ENCODE measurements around the gene RPRD1B. TPM values are rescaled to one million over a fixed set of nuclear protein-coding genes. Genes with fewer than 3 reads are reported as not detected.

RPRD1B gene
- total and polyA plus RNA-seq, 2 of the 8 experiments (the other 6 are each of a cell fraction or from before 2014, with no cell fraction given): 10.3 to 20.9 TPM

GRCh38 chr20:38095017-38095686 lies 61.6 kb downstream of the RPRD1B start:
- no peak overlapping the region for H2BK15ac ChIP-seq (ENCODE audit: low read length)
- no peak overlapping the region for H2BK120ac ChIP-seq (replicated peaks; ENCODE audit: low read depth, low read length)
- ChIA-PET CTCF (ENCODE audit: partially characterized antibody) (interaction anchor here (1.4 kb wide), 1 partner anchor 20 kb away, joined by 4 read pairs; no protein-coding TSS in a partner anchor), POLR2A (ENCODE audit: partially characterized antibody) (no interaction called here)
- H2BK20ac ChIP-seq (ENCODE audit: low read length): no peak overlapping the region
- no peaks in the 10 kb centered on the region for H3K79me1 ChIP-seq (ENCODE audit: low read depth, low read length)
- H3K4me1 ChIP-seq (replicated peaks in 1 of 4; ENCODE audit: control insufficient read depth in 3 of 4, insufficient read depth in 4 of 4, low read length in 3 of 4): no peaks in the 10 kb centered on the region
- no peaks in the 10 kb centered on the region for H3K9me3 ChIP-seq (ENCODE audit: insufficient read depth in 2 of 2, low read depth in 1 of 2, low read length in 1 of 2)
- DNase-seq (ENCODE audit: low read depth in 1 of 2, low spot score in 2 of 2) (no peak), FAIRE-seq (no peak)
- H3K23me2 ChIP-seq (ENCODE audit: low read depth, low read length): no peaks in the 10 kb centered on the region
- no peak overlapping the region for H3K4me2 ChIP-seq (ENCODE audit: insufficient read depth in 1 of 2, low read depth in 2 of 2, low read length in 2 of 2)
- H2BK12ac ChIP-seq (ENCODE audit: low read depth, low read length): no peak overlapping the region
- no peaks in the 10 kb centered on the region for H4K20me1 ChIP-seq (replicated peaks in 1 of 2; ENCODE audit: control insufficient read depth in 1 of 2, insufficient read depth in 2 of 2, low read length in 2 of 2)
- H3K27ac ChIP-seq (ENCODE audit: low read depth, low read length): no peak overlapping the region
- H3K9ac ChIP-seq (replicated peaks in 1 of 4; ENCODE audit: extremely low read depth in 1 of 4, low read depth in 3 of 4, low read length in 3 of 4): no peak overlapping the region
- H3K14ac ChIP-seq (ENCODE audit: insufficient read length): no peak overlapping the region
- H2BK5ac ChIP-seq (ENCODE audit: low read depth, low read length): no peak overlapping the region
- H4K91ac ChIP-seq (replicated peaks; ENCODE audit: insufficient read length, low read length): no peak overlapping the region
- no peak overlapping the region for H3K23ac ChIP-seq (ENCODE audit: insufficient read length)
- WGBS, 2 experiments (ENCODE audit: extremely low coverage in 1 of 2, insufficient coverage in 1 of 2, insufficient read length in 1 of 2, insufficient replicate concordance in 2 of 2, low coverage in 1 of 2, low lambda C conversion rate in 2 of 2, missing lambda C conversion rate in 1 of 2): 90% methylated on average over 7 of the region's 7 CpGs; no CpG with 5 or more reads in 1 of the 2 experiments
- H3K36me3 ChIP-seq (ENCODE audit: control insufficient read depth in 2 of 4, insufficient read depth in 4 of 4, low read length in 3 of 4): peaks cover 0 to 7% (median 4%) of the 10 kb centered on the region in 4 experiments; a peak in 6 of 8 replicates
- no peak overlapping the region for H4K5ac ChIP-seq (ENCODE audit: insufficient read length, low read depth, low read length)
- TF ChIP-seq CHD2 (IDR thresholded peaks at IDR 0.05; ENCODE audit: low read length): no peak
- TF ChIP-seq USF2 (IDR thresholded peaks at IDR 0.05; ENCODE audit: low read length): no peak
- no peak for TF ChIP-seq SP2 (IDR thresholded peaks at IDR 0.05; ENCODE audit: low read length)
- no peak for TF ChIP-seq SAP30 (IDR thresholded peaks at IDR 0.05; ENCODE audit: insufficient read depth, insufficient replicate concordance, low read length)
- no peak for TF ChIP-seq SRF (IDR thresholded peaks at IDR 0.05; ENCODE audit: low read depth, low read length)
- TF ChIP-seq TAF7 (optimal IDR thresholded peaks at IDR 0.05; ENCODE audit: borderline replicate concordance, low read depth, low read length): no peak
- no peak for TF ChIP-seq POLR2AphosphoS5 (IDR thresholded peaks at IDR 0.05; ENCODE audit: low read depth, low read length)
- no peak overlapping the region for H3K4me3 ChIP-seq (ENCODE audit: extremely low read depth in 1 of 4, insufficient read depth in 2 of 4, low read depth in 3 of 4, low read length in 4 of 4)
- H2AK5ac ChIP-seq (ENCODE audit: low read depth, low read length): no peak overlapping the region
- no peak overlapping the region for H3K18ac ChIP-seq (ENCODE audit: extremely low read depth, low read length)
- H3K56ac ChIP-seq (replicated peaks; ENCODE audit: insufficient read length, low read depth, low read length): no peak overlapping the region
- no peak overlapping the region for H4K8ac ChIP-seq (ENCODE audit: extremely low read depth, insufficient read depth, low read length)
- no peak overlapping the region for H2AFZ ChIP-seq (ENCODE audit: low read length)
- no peaks in the 10 kb centered on the region for H3K27me3 ChIP-seq (replicated peaks in 1 of 4; ENCODE audit: control insufficient read depth in 3 of 4, extremely low read depth in 1 of 4, insufficient read depth in 3 of 4, low read length in 3 of 4)
- no peaks in the 10 kb centered on the region for H3K79me2 ChIP-seq (ENCODE audit: control insufficient read depth in 1 of 2, insufficient read depth in 2 of 2, low read length in 2 of 2)
- no peak overlapping the region for H3K4ac ChIP-seq (replicated peaks; ENCODE audit: insufficient read length, low read depth, low read length)
